Measurements from ENCODE around the gene LEFTY1. TPM values are rescaled to one million over a fixed set of nuclear protein-coding genes. Genes with fewer than 3 reads are reported as not detected.

Gene LEFTY1
- total and polyA plus RNA-seq, 9 donors: 0.43 to 5.1 (median 2.0) TPM

DNA sequence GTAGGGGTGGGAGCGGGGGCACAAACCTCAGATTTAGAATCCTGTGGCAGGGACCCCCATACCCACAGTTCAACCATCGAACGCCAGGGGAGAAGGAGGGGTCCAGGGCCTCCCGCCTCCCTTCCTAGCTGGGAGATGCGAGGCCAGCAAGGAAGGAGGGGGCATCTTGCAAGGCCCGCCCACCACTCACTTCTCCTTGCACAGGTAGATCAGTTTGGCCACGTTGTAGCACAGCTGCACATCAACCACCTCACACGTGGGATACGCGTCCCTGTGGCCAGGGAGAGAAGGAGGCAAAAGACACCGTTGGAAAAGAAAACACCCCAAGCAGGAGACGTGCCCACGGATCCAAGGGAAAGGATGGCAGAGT lies 26.4 kb downstream of the LEFTY1 start:
- WGBS, 3 donors: 80 to 89% (median 83%) methylated on average over 12 to 13 of the region's 13 CpGs
- no peak overlapping the region for H3K4me3 ChIP-seq
- no peak overlapping the region for H3K27ac ChIP-seq
- H3K36me3 ChIP-seq: no peaks in the 10 kb centered on the region
- TF ChIP-seq, protein P1, sequence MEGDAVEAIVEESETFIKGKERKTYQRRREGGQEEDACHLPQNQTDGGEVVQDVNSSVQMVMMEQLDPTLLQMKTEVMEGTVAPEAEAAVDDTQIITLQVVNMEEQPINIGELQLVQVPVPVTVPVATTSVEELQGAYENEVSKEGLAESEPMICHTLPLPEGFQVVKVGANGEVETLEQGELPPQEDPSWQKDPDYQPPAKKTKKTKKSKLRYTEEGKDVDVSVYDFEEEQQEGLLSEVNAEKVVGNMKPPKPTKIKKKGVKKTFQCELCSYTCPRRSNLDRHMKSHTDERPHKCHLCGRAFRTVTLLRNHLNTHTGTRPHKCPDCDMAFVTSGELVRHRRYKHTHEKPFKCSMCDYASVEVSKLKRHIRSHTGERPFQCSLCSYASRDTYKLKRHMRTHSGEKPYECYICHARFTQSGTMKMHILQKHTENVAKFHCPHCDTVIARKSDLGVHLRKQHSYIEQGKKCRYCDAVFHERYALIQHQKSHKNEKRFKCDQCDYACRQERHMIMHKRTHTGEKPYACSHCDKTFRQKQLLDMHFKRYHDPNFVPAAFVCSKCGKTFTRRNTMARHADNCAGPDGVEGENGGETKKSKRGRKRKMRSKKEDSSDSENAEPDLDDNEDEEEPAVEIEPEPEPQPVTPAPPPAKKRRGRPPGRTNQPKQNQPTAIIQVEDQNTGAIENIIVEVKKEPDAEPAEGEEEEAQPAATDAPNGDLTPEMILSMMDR (IDR thresholded peaks at IDR 0.05): no peak
- TF ChIP-seq POLR2A (IDR thresholded peaks at IDR 0.05) (no peak), EP300 (IDR thresholded peaks at IDR 0.05) (no peak)
- no peak for DNase-seq
- intact Hi-C loops (cut with DNase I): no loop called here
- H3K27me3 ChIP-seq: no peaks in the 10 kb centered on the region
- H3K9me3 ChIP-seq: no peaks in the 10 kb centered on the region
- H3K4me1 ChIP-seq (ENCODE audit: insufficient read depth): no peaks in the 10 kb centered on the region

GRCh38 chr1:225861834-225862580 lies 26.9 kb downstream of the LEFTY1 start:
- intact Hi-C loops (cut with DNase I): no loop called here
- 83 to 85% (median 85%) methylated on average over 13 of the region's 13 CpGs for WGBS, 3 donors
- H3K27me3 ChIP-seq: no peaks in the 10 kb centered on the region
- H3K27ac ChIP-seq: no peak overlapping the region
- TF ChIP-seq POLR2A (IDR thresholded peaks at IDR 0.05) (no peak), EP300 (IDR thresholded peaks at IDR 0.05) (no peak)
- TF ChIP-seq, protein P1 (IDR thresholded peaks at IDR 0.05): no peak
- no peaks in the 10 kb centered on the region for H3K4me1 ChIP-seq (ENCODE audit: insufficient read depth)
- no peaks in the 10 kb centered on the region for H3K9me3 ChIP-seq
- DNase-seq: no peak
- H3K4me3 ChIP-seq: no peak overlapping the region
- H3K36me3 ChIP-seq: no peaks in the 10 kb centered on the region

- no peak for DNase-seq
- Histone ChIP-seq H3K4me3 (no peak overlapping the region), H3K4me1 (ENCODE audit: insufficient read depth) (no peaks in the 10 kb centered on the region), H3K27me3 (no peaks in the 10 kb centered on the region), H3K9me3 (no peaks in the 10 kb centered on the region), H3K36me3 (no peaks in the 10 kb centered on the region), H3K27ac (no peak overlapping the region)
- TF ChIP-seq POLR2A (IDR thresholded peaks at IDR 0.05) (no peak), EP300 (IDR thresholded peaks at IDR 0.05) (no peak)
- TF ChIP-seq, protein P1 (IDR thresholded peaks at IDR 0.05): no peak
- 90 to 94% (median 92%) methylated on average over 7 of the region's 7 CpGs for WGBS, 3 donors
- intact Hi-C loops (cut with DNase I): no loop called here
Measured at GRCh38 chr1:225860876-225861441, 28.0 kb downstream of the LEFTY1 start.

DNA sequence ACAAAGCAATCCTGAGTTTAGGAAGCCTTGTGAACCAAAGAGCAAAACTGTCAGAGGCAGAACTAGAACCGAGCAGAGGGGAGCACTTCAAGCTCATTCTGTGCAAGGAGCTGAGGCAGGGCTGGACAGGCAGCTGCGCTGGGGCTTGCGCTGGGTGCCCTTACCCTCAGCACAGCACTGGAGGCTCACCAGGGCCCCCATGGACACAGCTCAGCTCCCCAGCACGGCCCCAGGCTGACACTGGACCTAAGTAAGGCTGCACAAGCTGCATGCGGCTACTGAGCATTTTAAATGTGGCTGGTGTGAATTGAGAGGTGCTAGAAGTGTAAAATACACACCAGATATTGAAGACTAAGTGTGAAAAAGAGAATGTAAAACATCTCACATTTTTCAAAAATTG lies 28.8 kb downstream of the LEFTY1 start:
- no peaks in the 10 kb centered on the region for H3K27me3 ChIP-seq
- TF ChIP-seq EP300 (IDR thresholded peaks at IDR 0.05) (no peak), POLR2A (IDR thresholded peaks at IDR 0.05) (no peak)
- TF ChIP-seq, protein P1 (IDR thresholded peaks at IDR 0.05): no peak
- no peaks in the 10 kb centered on the region for H3K36me3 ChIP-seq
- H3K4me1 ChIP-seq (ENCODE audit: insufficient read depth): no peaks in the 10 kb centered on the region
- 79 to 93% (median 91%) methylated on average over 5 of the region's 5 CpGs for WGBS, 3 donors
- DNase-seq: no peak
- H3K4me3 ChIP-seq: no peak overlapping the region
- no peak overlapping the region for H3K27ac ChIP-seq
- H3K9me3 ChIP-seq: no peaks in the 10 kb centered on the region
- intact Hi-C loops (cut with DNase I): no loop called here
